GM19240 (cell line): ENCODE measurements around the gene SAMD3.
"Not testable (repeated sequence)": the region's sequence is repeated elsewhere in the genome, so short reads cannot be mapped to it uniquely, and the experiment has no call there.

Source experiments
- DNase-seq: peaks from one replicate; pipeline ENCODE4 v3.0.0; 2011; ENCODE audit warnings: low spot score; ENCODE audit not compliant: insufficient read length

SAMD3 gene

GRCh38 chr6:130182466-130182865, 40.3 kb downstream of the SAMD3 start:
- no peak for DNase-seq

- DNase-seq: no peak
These were observed 44.1 kb downstream of the SAMD3 start for GRCh38 chr6:130178692-130179091.

GRCh38 chr6:130176378-130176777, 46.4 kb downstream of the SAMD3 start:
- DNase-seq: no peak

GRCh38 chr6:130173377-130174004, 49.3 kb downstream of the SAMD3 start:
- DNase-seq: not testable (repeated sequence)

- DNase-seq: not testable (repeated sequence)
These were observed 52.6 kb downstream of the SAMD3 start for GRCh38 chr6:130170160-130170559.

GRCh38 chr6:130167655-130168054, 55.1 kb downstream of the SAMD3 start:
- no peak for DNase-seq

- DNase-seq: no peak
These were observed 58.5 kb downstream of the SAMD3 start for GRCh38 chr6:130164251-130164650.

- no peak for DNase-seq
These were observed 59.5 kb downstream of the SAMD3 start for GRCh38 chr6:130163266-130163665.

- DNase-seq: no peak
These were observed 60.3 kb downstream of the SAMD3 start for GRCh38 chr6:130162421-130162820.

- no peak for DNase-seq
These were observed 60.9 kb downstream of the SAMD3 start for GRCh38 chr6:130161683-130162404.

- no peak for DNase-seq
These were observed 62.8 kb downstream of the SAMD3 start for GRCh38 chr6:130159956-130160355.

- no peak for DNase-seq
These were observed 64.2 kb downstream of the SAMD3 start for GRCh38 chr6:130158548-130158947.

GRCh38 chr6:130158056-130158455, 64.7 kb downstream of the SAMD3 start:
- no peak for DNase-seq

- no peak for DNase-seq
These were observed 65.8 kb downstream of the SAMD3 start for GRCh38 chr6:130156908-130157307.

- DNase-seq: no peak
These were observed 69.7 kb downstream of the SAMD3 start for GRCh38 chr6:130152908-130153510.

GRCh38 chr6:130150906-130151305, 71.8 kb downstream of the SAMD3 start:
- no peak for DNase-seq

GRCh38 chr6:130149016-130149415, 73.7 kb downstream of the SAMD3 start:
- not testable (repeated sequence) for DNase-seq

- DNase-seq: no peak
These were observed 74.6 kb downstream of the SAMD3 start for GRCh38 chr6:130148181-130148580.

GRCh38 chr6:130147111-130147510, 75.6 kb downstream of the SAMD3 start:
- no peak for DNase-seq

- DNase-seq: no peak
These were observed 79.0 kb downstream of the SAMD3 start for GRCh38 chr6:130143709-130144108.

- no peak for DNase-seq
These were observed 82.7 kb downstream of the SAMD3 start for GRCh38 chr6:130140084-130140483.

- DNase-seq: no peak
These were observed 83.9 kb downstream of the SAMD3 start for GRCh38 chr6:130138909-130139242.
